GM10266 (cell line): ENCODE data around the gene KIF14.
A peak's percentile ranks its signal among the peaks of the same experiment; 100 is the strongest.

Experiments used
- DNase-seq: peaks from one replicate; pipeline ENCODE4 v3.0.0; 2012; ENCODE audit errors: extremely low spot score
- CTCF ChIP-seq: IDR thresholded peaks from 2 replicates; pipeline ENCODE4 v1.5.1; 2012; ENCODE audit warnings: mild to moderate bottlenecking, low read depth; ENCODE audit not compliant: control insufficient read depth, insufficient read depth; ENCODE audit errors: missing control alignments

KIF14 gene, protein sequence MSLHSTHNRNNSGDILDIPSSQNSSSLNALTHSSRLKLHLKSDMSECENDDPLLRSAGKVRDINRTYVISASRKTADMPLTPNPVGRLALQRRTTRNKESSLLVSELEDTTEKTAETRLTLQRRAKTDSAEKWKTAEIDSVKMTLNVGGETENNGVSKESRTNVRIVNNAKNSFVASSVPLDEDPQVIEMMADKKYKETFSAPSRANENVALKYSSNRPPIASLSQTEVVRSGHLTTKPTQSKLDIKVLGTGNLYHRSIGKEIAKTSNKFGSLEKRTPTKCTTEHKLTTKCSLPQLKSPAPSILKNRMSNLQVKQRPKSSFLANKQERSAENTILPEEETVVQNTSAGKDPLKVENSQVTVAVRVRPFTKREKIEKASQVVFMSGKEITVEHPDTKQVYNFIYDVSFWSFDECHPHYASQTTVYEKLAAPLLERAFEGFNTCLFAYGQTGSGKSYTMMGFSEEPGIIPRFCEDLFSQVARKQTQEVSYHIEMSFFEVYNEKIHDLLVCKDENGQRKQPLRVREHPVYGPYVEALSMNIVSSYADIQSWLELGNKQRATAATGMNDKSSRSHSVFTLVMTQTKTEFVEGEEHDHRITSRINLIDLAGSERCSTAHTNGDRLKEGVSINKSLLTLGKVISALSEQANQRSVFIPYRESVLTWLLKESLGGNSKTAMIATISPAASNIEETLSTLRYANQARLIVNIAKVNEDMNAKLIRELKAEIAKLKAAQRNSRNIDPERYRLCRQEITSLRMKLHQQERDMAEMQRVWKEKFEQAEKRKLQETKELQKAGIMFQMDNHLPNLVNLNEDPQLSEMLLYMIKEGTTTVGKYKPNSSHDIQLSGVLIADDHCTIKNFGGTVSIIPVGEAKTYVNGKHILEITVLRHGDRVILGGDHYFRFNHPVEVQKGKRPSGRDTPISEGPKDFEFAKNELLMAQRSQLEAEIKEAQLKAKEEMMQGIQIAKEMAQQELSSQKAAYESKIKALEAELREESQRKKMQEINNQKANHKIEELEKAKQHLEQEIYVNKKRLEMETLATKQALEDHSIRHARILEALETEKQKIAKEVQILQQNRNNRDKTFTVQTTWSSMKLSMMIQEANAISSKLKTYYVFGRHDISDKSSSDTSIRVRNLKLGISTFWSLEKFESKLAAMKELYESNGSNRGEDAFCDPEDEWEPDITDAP (N-terminal part only)

GRCh38 chr1:200620273-200621131 is at the start of gene KIF14:
Gene KIF14 (minus strand): TSS chr1:200620751. CDS start chr1:200618723, 2,028 bp downstream.
- peak; percentile 89 for DNase-seq
- TF ChIP-seq CTCF = no peak

GRCh38 chr1:200669314-200670241 is 49.0 kb upstream of the KIF14 start, which contains the start of gene DDX59:
Gene DDX59 (minus strand): TSS chr1:200669907. CDS start chr1:200666740, 3,167 bp downstream.
- no peak for TF ChIP-seq CTCF
- peak; percentile 96 for DNase-seq

DNA sequence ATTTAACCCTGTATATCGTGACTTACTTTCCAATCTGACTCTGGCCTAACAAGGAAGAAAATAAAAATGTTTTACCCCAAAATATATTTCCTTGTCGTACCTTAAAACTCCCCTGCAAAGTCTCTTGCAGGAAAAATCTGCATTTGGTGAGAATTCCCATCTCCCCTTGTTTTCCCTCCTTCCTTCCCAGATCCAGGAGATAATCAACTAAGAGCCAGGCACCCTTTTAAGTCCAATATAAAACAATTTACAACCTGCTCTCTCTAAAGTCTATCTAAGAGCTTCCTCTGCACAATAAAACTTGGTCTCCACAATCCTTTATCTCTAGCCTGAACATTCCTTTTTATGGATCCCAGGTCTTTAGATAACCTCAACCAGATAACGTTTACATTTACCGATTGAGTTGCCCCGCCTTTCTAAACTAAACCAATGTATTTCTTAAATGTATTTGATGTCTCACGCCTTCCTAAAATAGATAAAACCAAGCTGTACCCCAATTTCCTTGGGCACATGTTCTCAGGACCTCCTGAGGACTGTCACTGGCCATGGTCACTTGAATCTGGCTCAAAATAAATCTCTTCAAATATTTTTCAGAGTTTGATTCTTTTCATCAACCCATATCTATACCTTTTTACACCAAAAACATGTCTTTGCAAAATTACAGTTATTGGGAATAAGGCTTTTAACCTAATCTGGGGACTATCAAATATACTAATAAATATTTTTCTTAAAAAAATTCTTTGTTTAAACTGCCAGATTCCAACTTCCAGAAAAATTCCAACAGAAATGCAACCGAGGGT is 48.2 kb upstream of the KIF14 start:
- no peak for TF ChIP-seq CTCF
- no peak for DNase-seq

GRCh38 chr1:200666309-200666708 is 45.8 kb upstream of the KIF14 start:
- no peak for TF ChIP-seq CTCF
- no peak for DNase-seq

DNA sequence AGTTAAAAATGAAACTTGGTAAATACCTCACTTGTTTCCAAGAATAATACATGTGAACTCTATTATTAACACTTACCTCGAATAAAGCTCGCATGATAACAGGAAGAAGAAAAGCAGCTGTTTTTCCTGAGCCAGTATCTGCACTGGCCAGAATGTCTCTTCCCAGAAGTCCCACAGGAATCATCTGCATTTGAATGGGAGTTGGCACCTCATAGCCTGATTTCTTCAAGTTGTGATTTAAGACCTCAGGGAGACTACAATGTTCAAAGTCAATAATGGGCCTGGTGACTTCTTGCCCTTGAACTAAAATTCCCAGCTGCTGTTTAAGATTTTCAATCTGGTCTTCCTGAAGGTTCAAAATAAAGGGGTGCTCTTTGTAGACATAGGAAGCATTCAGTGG is 45.3 kb upstream of the KIF14 start:
- DNase-seq = no peak
- TF ChIP-seq CTCF = no peak
